ENCODE data around the gene TMEM132C.

The TMEM132C gene

DNA sequence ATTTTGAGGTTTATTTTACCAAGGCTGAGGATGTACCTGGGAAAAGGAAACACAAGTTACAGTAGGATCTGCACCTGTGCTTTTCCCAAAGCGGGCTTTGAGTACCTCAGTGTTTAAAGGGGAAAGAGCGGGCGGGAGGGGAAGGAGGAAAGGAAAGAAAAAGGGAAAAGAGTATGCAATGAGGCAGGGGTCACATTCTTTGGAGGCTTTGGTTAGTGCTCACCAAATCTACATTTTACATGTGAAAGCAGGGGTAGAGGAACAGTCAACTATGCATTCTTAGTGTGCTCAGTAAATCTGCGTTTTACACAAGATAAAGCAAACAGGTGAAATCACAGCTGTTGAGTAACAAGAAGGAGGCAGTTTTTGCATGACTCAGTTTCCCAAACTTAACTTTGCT is 242.2 kb downstream of the TMEM132C start:
- no peak for TF ChIP-seq CTCF (IDR thresholded peaks at IDR 0.05; ENCODE audit: low read depth, low read length)

DNA sequence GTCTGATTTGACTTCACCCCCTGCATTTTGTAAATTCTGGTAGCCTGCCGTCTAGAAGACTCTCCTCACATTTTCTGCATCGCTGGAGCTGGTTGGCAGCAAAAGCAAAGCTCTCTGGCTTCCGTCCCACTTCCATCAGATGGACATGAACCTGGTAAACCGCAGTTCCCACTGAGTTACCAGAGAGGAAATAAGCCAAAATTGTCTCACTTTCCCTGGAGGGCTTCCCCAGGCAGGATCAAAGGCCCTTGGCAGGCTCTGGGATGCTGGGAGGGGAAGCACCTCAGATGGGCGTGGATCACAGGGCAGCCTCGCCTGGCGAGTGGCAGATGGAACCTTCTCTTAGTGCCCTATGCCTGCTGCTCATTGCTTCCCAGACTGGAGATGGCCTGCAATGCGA is 243.5 kb downstream of the TMEM132C start:
- no peak for TF ChIP-seq CTCF (IDR thresholded peaks at IDR 0.05; ENCODE audit: low read depth, low read length)
- no peak for DNase-seq (ENCODE audit: low read depth in 2 of 2)
- H3K4me3 ChIP-seq (replicated peaks in 1 of 2; ENCODE audit: low read depth in 2 of 2, low read length in 2 of 2): no peak overlapping the region

More for the DNA sequence above, 242.2 kb downstream of the TMEM132C start:
- DNase-seq (ENCODE audit: low read depth in 2 of 2): no peak
- no peak overlapping the region for H3K4me3 ChIP-seq (replicated peaks in 1 of 2; ENCODE audit: low read depth in 2 of 2, low read length in 2 of 2)

- no peak for DNase-seq (ENCODE audit: low read depth in 2 of 2)
- H3K4me3 ChIP-seq (replicated peaks in 1 of 2; ENCODE audit: low read depth in 2 of 2, low read length in 2 of 2): no peak overlapping the region
- no peak for TF ChIP-seq CTCF (IDR thresholded peaks at IDR 0.05; ENCODE audit: low read depth, low read length)
These were observed 246.4 kb downstream of the TMEM132C start for GRCh38 chr12:128513331-128513730.

DNA sequence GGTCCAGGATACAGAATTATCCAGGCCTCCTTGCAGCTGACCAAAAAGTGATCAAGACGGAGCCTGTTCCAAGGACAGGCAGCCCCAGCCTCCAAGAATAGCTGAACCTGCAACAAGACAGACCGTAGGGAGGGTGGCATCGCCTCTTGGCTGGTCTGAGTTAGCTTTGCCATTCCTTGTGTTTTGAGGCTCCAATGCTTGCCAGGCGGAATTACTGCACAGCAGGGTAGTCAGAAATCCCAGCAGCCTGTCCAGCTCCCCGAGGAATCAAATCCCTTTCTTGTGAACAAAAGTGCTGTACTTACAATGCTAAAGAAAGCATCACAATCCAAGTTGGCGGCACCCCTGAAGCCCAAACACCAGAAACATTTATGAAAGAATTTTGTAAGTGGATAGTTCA is 246.9 kb downstream of the TMEM132C start:
- DNase-seq (ENCODE audit: low read depth in 2 of 2): no peak
- TF ChIP-seq CTCF (IDR thresholded peaks at IDR 0.05; ENCODE audit: low read depth, low read length): no peak
- H3K4me3 ChIP-seq (replicated peaks in 1 of 2; ENCODE audit: low read depth in 2 of 2, low read length in 2 of 2): no peak overlapping the region

DNA sequence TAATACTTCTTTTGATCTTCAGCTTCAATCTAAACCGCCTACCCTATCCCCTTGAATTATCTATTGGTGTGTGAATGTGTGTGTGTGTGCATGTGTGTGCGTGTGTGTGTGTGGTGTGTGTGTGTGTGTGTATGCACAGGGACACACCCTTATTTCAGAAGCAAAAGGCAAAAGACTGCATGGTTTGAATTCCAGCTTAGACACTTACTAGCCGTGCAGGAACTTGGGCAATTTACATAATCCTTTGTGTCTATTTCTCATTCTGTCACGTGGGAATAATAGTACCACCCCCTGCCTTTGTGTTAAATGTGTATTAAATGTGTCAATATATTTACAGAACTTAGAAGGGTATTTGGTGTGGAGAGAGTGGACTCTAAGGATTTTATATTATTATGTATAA is 251.7 kb downstream of the TMEM132C start:
- no peak overlapping the region for H3K4me3 ChIP-seq (replicated peaks in 1 of 2; ENCODE audit: low read depth in 2 of 2, low read length in 2 of 2)
- no peak for DNase-seq (ENCODE audit: low read depth in 2 of 2)
- no peak for TF ChIP-seq CTCF (IDR thresholded peaks at IDR 0.05; ENCODE audit: low read depth, low read length)

DNA sequence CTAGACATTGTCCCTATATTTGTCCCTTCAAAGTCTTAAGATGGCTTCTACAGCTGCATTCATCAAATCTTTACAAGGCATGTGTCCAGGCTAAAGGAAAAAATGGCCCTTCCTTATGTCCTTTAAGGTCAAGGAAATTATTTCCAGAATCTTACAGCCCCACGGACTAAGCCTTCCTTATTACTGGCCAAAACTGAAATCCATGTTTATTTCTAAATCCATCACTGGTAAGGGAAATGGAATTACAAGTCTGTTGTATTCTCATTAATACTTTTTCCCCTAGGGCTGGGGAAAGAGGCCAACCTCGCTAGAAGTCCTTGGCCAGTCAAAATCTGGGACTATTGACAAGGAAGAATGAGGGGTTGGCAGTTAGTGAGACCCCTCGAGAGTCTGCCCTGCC is 252.5 kb downstream of the TMEM132C start:
- no peak for DNase-seq (ENCODE audit: low read depth in 2 of 2)
- no peak for TF ChIP-seq CTCF (IDR thresholded peaks at IDR 0.05; ENCODE audit: low read depth, low read length)
- no peak overlapping the region for H3K4me3 ChIP-seq (replicated peaks in 1 of 2; ENCODE audit: low read depth in 2 of 2, low read length in 2 of 2)

- TF ChIP-seq CTCF (IDR thresholded peaks at IDR 0.05; ENCODE audit: low read depth, low read length): no peak
- no peak overlapping the region for H3K4me3 ChIP-seq (replicated peaks in 1 of 2; ENCODE audit: low read depth in 2 of 2, low read length in 2 of 2)
- DNase-seq (ENCODE audit: low read depth in 2 of 2): no peak
These were observed 255.0 kb downstream of the TMEM132C start for GRCh38 chr12:128521981-128522380.

Measured in cardiac fibroblast (primary cell).